H9 (cell line): ENCODE measurements around the gene PRODH. TPM values are rescaled to one million over a fixed set of nuclear protein-coding genes. Genes with fewer than 3 reads are reported as not detected.
"Not testable (repeated sequence)": the region's sequence is repeated elsewhere in the genome, so short reads cannot be mapped to it uniquely, and the experiment has no call there.

Experiments
- DNase-seq: peaks from one replicate; pipeline ENCODE4 v3.0.0-alpha.2; 2017
- H2AFZ ChIP-seq: one replicate; pipeline ENCODE4 v1.6.1; 2013; ENCODE audit warnings: mild to moderate bottlenecking, low read length, control low read depth, moderate library complexity
- H2AK5ac ChIP-seq: 2 replicates; pipeline ENCODE4 v1.6.1; 2013; ENCODE audit warnings: low read length, control low read depth, mixed read lengths; ENCODE audit not compliant: insufficient read length
- H2BK120ac ChIP-seq: one replicate; pipeline ENCODE4 v1.6.1; 2013; ENCODE audit warnings: low read depth, mild to moderate bottlenecking, low read length, control low read depth, inconsistent platforms; ENCODE audit not compliant: poor library complexity, severe bottlenecking
- H2BK12ac ChIP-seq: 2 replicates; pipeline ENCODE4 v1.6.1; 2013; ENCODE audit warnings: low read length, control low read depth, mixed read lengths, low read depth; ENCODE audit not compliant: insufficient read length
- H2BK15ac ChIP-seq: 2 replicates; pipeline ENCODE4 v1.6.1; 2013; ENCODE audit warnings: low read depth, low read length, control low read depth
- H2BK20ac ChIP-seq: one replicate; pipeline ENCODE4 v1.6.1; 2013; ENCODE audit warnings: low read depth, mild to moderate bottlenecking, low read length, control low read depth, inconsistent platforms; ENCODE audit not compliant: poor library complexity, severe bottlenecking
- H2BK5ac ChIP-seq: 2 replicates; pipeline ENCODE4 v1.6.1; 2013; ENCODE audit warnings: low read length, control low read depth, mixed read lengths; ENCODE audit not compliant: insufficient read length
- H3K14ac ChIP-seq: 2 replicates; pipeline ENCODE4 v1.6.1; 2013; ENCODE audit warnings: low read length, control low read depth; ENCODE audit not compliant: insufficient read depth
- H3K18ac ChIP-seq: 2 replicates; pipeline ENCODE4 v1.6.1; 2013; ENCODE audit warnings: low read depth, mild to moderate bottlenecking, mixed read lengths, low read length, control low read depth; ENCODE audit not compliant: insufficient read length
- H3K23ac ChIP-seq: 2 replicates; pipeline ENCODE4 v1.6.1; 2013; ENCODE audit warnings: low read length, control low read depth, mixed read lengths, low read depth; ENCODE audit not compliant: insufficient read length
- H3K23me2 ChIP-seq: 2 replicates; pipeline ENCODE4 v1.6.1; 2013; ENCODE audit warnings: low read depth, mild to moderate bottlenecking, mixed read lengths, low read length, control low read depth; ENCODE audit not compliant: insufficient read length, poor library complexity, severe bottlenecking
- H3K27ac ChIP-seq: 2 replicates; pipeline ENCODE4 v1.5.1; 2013; ENCODE audit warnings: low read length, control low read depth, mixed read lengths, low read depth; ENCODE audit not compliant: insufficient read length
- H3K27me3 ChIP-seq: 2 replicates; pipeline ENCODE4 v1.6.1; 2013; ENCODE audit warnings: low read length, control low read depth, inconsistent platforms; ENCODE audit not compliant: insufficient read depth
- H3K4ac ChIP-seq: 2 replicates; pipeline ENCODE4 v1.6.1; 2013; ENCODE audit warnings: low read depth, mild to moderate bottlenecking, control low read depth, inconsistent platforms, low read length, moderate library complexity
- H3K4me1 ChIP-seq: 2 replicates; pipeline ENCODE4 v1.6.1; 2013; ENCODE audit warnings: low read length, control low read depth, inconsistent platforms; ENCODE audit not compliant: insufficient read depth
- H3K4me2 ChIP-seq: 2 replicates; pipeline ENCODE4 v1.6.1; 2013; ENCODE audit warnings: low read length, control low read depth, mixed read lengths; ENCODE audit not compliant: insufficient read length, insufficient read depth
- H3K56ac ChIP-seq: 2 replicates; pipeline ENCODE4 v1.6.1; 2013; ENCODE audit warnings: low read depth, mild to moderate bottlenecking, mixed read lengths, low read length, control low read depth; ENCODE audit not compliant: insufficient read length
- H3K79me1 ChIP-seq: 2 replicates; pipeline ENCODE4 v1.6.1; 2013; ENCODE audit warnings: low read depth, mild to moderate bottlenecking, moderate library complexity, low read length, control low read depth, inconsistent platforms; ENCODE audit not compliant: insufficient read depth, poor library complexity, severe bottlenecking
- H3K79me2 ChIP-seq: 2 replicates; pipeline ENCODE4 v1.6.1; 2013; ENCODE audit warnings: low read length, control low read depth, inconsistent platforms; ENCODE audit not compliant: insufficient read depth
- H3K9ac ChIP-seq: 2 replicates; pipeline ENCODE4 v1.6.1; 2013; ENCODE audit warnings: low read length, control low read depth, mixed read lengths; ENCODE audit not compliant: insufficient read length; ENCODE audit errors: extremely low read depth
- H3K9me3 ChIP-seq: one replicate; pipeline ENCODE4 v1.6.1; 2013; ENCODE audit warnings: low read depth, low read length, inconsistent platforms; ENCODE audit not compliant: control insufficient read depth
- H3T11ph ChIP-seq: one replicate; pipeline ENCODE4 v1.6.1; 2013; ENCODE audit warnings: mild to moderate bottlenecking, low read length, control low read depth, inconsistent platforms
- H4K20me1 ChIP-seq: one replicate; pipeline ENCODE4 v1.6.1; 2013; ENCODE audit not compliant: control insufficient read depth, insufficient read length, insufficient read depth
- H4K5ac ChIP-seq: 2 replicates; pipeline ENCODE4 v1.6.1; 2013; ENCODE audit warnings: low read depth, mild to moderate bottlenecking, mixed read lengths, low read length, control low read depth; ENCODE audit not compliant: insufficient read length
- H4K8ac ChIP-seq: replicated peaks from 2 replicates; pipeline ENCODE4 v1.6.1; 2013; ENCODE audit warnings: low read length, control low read depth, mixed read lengths, low read depth; ENCODE audit not compliant: insufficient read length
- H4K91ac ChIP-seq: 2 replicates; pipeline ENCODE4 v1.6.1; 2013; ENCODE audit warnings: low read depth, mild to moderate bottlenecking, moderate library complexity, mixed read lengths, low read length, control low read depth; ENCODE audit not compliant: insufficient read length
- H3K27ac Mint-ChIP-seq, 3 experiments: 2 replicates in 2 of 3; 3 replicates in 1 of 3; pipeline ENCODE4 v1.8.0; 2020 to 2021; ENCODE audit warnings: mixed read lengths in 3 of 3, mild to moderate bottlenecking in 1 of 3, moderate library complexity in 1 of 3
- H3K27me3 Mint-ChIP-seq: 2 replicates; pipeline ENCODE4 v1.8.0; 2021; ENCODE audit warnings: low read depth, mild to moderate bottlenecking, moderate library complexity, mixed read lengths
- H3K36me3 Mint-ChIP-seq, 3 experiments: 2 replicates in 2 of 3; 3 replicates in 1 of 3; pipeline ENCODE4 v1.8.0; 2020 to 2021; ENCODE audit warnings: low read depth in 3 of 3, mixed read lengths in 3 of 3; ENCODE audit not compliant: insufficient read depth in 1 of 3
- H3K4me1 Mint-ChIP-seq, 2 experiments: 2 replicates each; pipeline ENCODE4 v1.8.0; 2020; ENCODE audit warnings: mixed read lengths in 2 of 2
- H3K4me3 Mint-ChIP-seq, 2 experiments: 2 replicates in 1 of 2; 3 replicates in 1 of 2; pipeline ENCODE4 v1.8.0; 2020 to 2021; ENCODE audit warnings: mild to moderate bottlenecking in 2 of 2, mixed read lengths in 2 of 2, moderate library complexity in 1 of 2
- H3K9me3 Mint-ChIP-seq, 2 experiments: 2 replicates in 1 of 2; 3 replicates in 1 of 2; pipeline ENCODE4 v1.8.0; 2020; ENCODE audit warnings: mild to moderate bottlenecking in 2 of 2, mixed read lengths in 2 of 2, moderate library complexity in 1 of 2
- WGBS: extraction: QIAGEN DNeasy Blood & Tissue Kit; methylation state at CpG from one replicate; pipeline ENCODE4 v1.1.7; 2013; ENCODE audit warnings: missing lambda C conversion rate, low lambda C conversion rate, mixed read lengths; ENCODE audit not compliant: insufficient read length; ENCODE audit errors: extremely low coverage; 5-methylcytosine and 5-hydroxymethylcytosine counted together
- total RNA-seq: library from RNA; stranded (reverse); gene quantifications from 2 replicates; pipeline ENCODE4 v1.2.1, GENCODE V29; 2021

PRODH gene
- total RNA-seq, 1 experiment from 2014 or later, result 51.2 TPM

- H3K9me3 Mint-ChIP-seq, H3K79me1 ChIP-seq, H3K4me1 Mint-ChIP-seq, H3K9ac ChIP-seq, H2BK120ac ChIP-seq, H2BK12ac ChIP-seq, H3K27ac ChIP-seq, H3K27me3 Mint-ChIP-seq, H3K4me2 ChIP-seq, H2AFZ ChIP-seq, H3K14ac ChIP-seq, H4K5ac ChIP-seq, H3K4me3 Mint-ChIP-seq, H3K79me2 ChIP-seq, H3K4ac ChIP-seq, H3K56ac ChIP-seq, H4K8ac ChIP-seq, H4K91ac ChIP-seq, H4K20me1 ChIP-seq, H3T11ph ChIP-seq, H2AK5ac ChIP-seq, H2BK5ac ChIP-seq, H3K27ac Mint-ChIP-seq, H3K9me3 ChIP-seq, H2BK15ac ChIP-seq, H3K23me2 ChIP-seq, H3K36me3 Mint-ChIP-seq, H3K4me1 ChIP-seq, DNase-seq, H3K23ac ChIP-seq, H2BK20ac ChIP-seq, H3K18ac ChIP-seq, H3K27me3 ChIP-seq: not testable (repeated sequence)
- WGBS, result no CpG with 5 or more reads among the region's 8 CpGs
Measured at GRCh38 chr22:18938691-18939090, 2.6 kb upstream of the PRODH start.

DNA sequence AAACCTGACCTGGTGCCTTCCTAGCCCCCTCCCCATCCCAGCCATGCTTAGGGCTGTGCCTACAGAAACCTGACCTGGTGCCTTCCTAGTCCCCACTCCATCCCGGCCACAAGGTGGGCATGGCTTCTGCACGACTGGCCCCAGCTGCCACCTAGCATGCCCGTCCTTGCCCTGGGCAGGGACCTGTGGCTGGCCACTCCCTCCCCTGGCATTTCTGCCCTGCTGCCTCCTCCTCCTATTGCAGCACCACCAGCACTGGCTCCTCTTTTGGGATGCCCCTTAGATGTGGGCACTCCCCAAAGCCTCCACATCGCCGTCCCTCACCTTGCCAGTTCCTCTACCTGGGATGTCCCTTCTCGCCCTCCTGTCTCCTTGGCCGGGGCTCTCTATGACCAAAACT is 1.4 kb downstream of the PRODH start:
- H3K56ac ChIP-seq, result not testable (repeated sequence)

More for the DNA sequence above, 1.4 kb downstream of the PRODH start:
- H3K79me1 ChIP-seq, H3T11ph ChIP-seq, H2AFZ ChIP-seq, H3K27me3 Mint-ChIP-seq, H3K23ac ChIP-seq, H2BK15ac ChIP-seq, H3K27me3 ChIP-seq, H3K23me2 ChIP-seq, H3K18ac ChIP-seq, H3K27ac ChIP-seq, H3K14ac ChIP-seq, H3K4me3 Mint-ChIP-seq, H3K4me2 ChIP-seq, H4K8ac ChIP-seq, H4K5ac ChIP-seq, H3K27ac Mint-ChIP-seq, H3K9me3 ChIP-seq, H3K4ac ChIP-seq, H3K79me2 ChIP-seq, H3K36me3 Mint-ChIP-seq, H2BK120ac ChIP-seq, H2AK5ac ChIP-seq, H2BK5ac ChIP-seq, H4K91ac ChIP-seq, H3K4me1 Mint-ChIP-seq, H2BK12ac ChIP-seq, H3K9ac ChIP-seq, H3K9me3 Mint-ChIP-seq, H3K4me1 ChIP-seq, H4K20me1 ChIP-seq, DNase-seq, H2BK20ac ChIP-seq: not testable (repeated sequence)
- WGBS, result no CpG with 5 or more reads among the region's 7 CpGs
